Osteoblast (primary cell): ENCODE data around the gene BIK. TPM values are rescaled to one million over a fixed set of nuclear protein-coding genes. Genes with fewer than 3 reads are reported as not detected.

Experiments
- DNase-seq: peaks from one replicate; pipeline ENCODE4 v3.0.0; 2011; ENCODE audit warnings: low spot score, mixed read lengths; ENCODE audit not compliant: insufficient read length; ENCODE audit errors: missing footprints
- H2AFZ ChIP-seq: 2 replicates; pipeline ENCODE4 v1.6.0; 2011; ENCODE audit warnings: mild to moderate bottlenecking, low read length
- H3K27ac ChIP-seq: 2 replicates; pipeline ENCODE4 v1.5.1; 2011; ENCODE audit warnings: mild to moderate bottlenecking, low read depth, low read length, moderate library complexity
- H3K27me3 ChIP-seq: 2 replicates; pipeline ENCODE4 v1.6.0; 2012; ENCODE audit warnings: mild to moderate bottlenecking, control low read depth, inconsistent platforms, low read length, moderate library complexity; ENCODE audit not compliant: insufficient read depth
- H3K36me3 ChIP-seq: 2 replicates; pipeline ENCODE4 v1.5.1; 2011; ENCODE audit warnings: mild to moderate bottlenecking, low read length, control low read depth, moderate library complexity; ENCODE audit not compliant: insufficient read depth
- H3K4me1 ChIP-seq: 2 replicates; pipeline ENCODE4 v1.5.1; 2011; ENCODE audit warnings: mild to moderate bottlenecking, low read length, control low read depth, moderate library complexity; ENCODE audit not compliant: insufficient read depth
- H3K4me2 ChIP-seq: 2 replicates; pipeline ENCODE4 v1.6.0; 2011; ENCODE audit warnings: mild to moderate bottlenecking, low read length; ENCODE audit not compliant: insufficient read depth
- H3K4me3 ChIP-seq: fragments of 200-600 bp; sonication (generic); 3 replicates; pipeline ENCODE4 v1.5.1; 2012; ENCODE audit warnings: mild to moderate bottlenecking, low read length, inconsistent platforms; ENCODE audit not compliant: insufficient read depth
- H3K79me2 ChIP-seq: 2 replicates; pipeline ENCODE4 v1.6.0; 2012; ENCODE audit warnings: mild to moderate bottlenecking, low read length, control low read depth, inconsistent platforms; ENCODE audit not compliant: insufficient read depth
- H3K9me3 ChIP-seq: 2 replicates; pipeline ENCODE4 v1.5.1; 2011; ENCODE audit warnings: low read depth, low read length, control low read depth
- H4K20me1 ChIP-seq: 2 replicates; pipeline ENCODE4 v1.6.0; 2012; ENCODE audit warnings: mild to moderate bottlenecking, low read length, control low read depth; ENCODE audit not compliant: insufficient read depth
- total RNA-seq: library from RNA; depleted of rRNA; stranded (reverse); fragments of >200 nt; gene quantifications from 2 replicates; pipeline ENCODE4 v1.2.3, GENCODE V29; 2012
- TF ChIP-seq, protein P1 (sequence below): IDR thresholded peaks from 2 replicates; pipeline ENCODE4 v1.5.1; 2011; ENCODE audit warnings: mild to moderate bottlenecking, low read depth, low read length, moderate library complexity; ENCODE audit errors: extremely low read depth

BIK gene
- total RNA-seq, 1 donor: not detected

DNA sequence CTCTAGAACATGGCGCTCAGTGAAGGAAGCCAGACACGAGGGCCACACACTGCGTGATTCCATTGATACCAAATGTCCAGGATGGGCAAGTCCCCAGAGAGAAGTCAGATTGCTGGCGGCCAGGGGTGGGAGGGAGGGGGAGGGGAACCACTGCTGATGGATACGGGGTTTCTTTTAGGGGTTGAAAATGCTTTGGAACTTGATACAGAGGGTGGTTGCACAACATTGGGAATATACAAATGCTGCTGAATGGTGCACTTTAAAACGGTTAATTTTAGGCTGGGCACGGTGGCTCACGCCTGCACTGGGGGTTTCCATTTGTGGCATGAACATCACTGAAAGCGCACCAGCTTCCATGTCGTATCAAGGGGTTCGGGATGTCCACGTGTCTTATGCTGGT lies 45.9 kb downstream of the BIK start:
- Histone ChIP-seq H3K9me3 (no peaks in the 10 kb centered on the region), H3K79me2 (peaks cover 87% of the 10 kb centered on the region), H3K27ac (no peak overlapping the region), H2AFZ (no peak overlapping the region), H3K27me3 (no peaks in the 10 kb centered on the region), H3K36me3 (peaks cover 12% of the 10 kb centered on the region), H3K4me2 (no peak overlapping the region), H4K20me1 (peaks cover 53% of the 10 kb centered on the region), H3K4me1 (peaks cover 9% of the 10 kb centered on the region), H3K4me3 (no peak overlapping the region)
- peak; percentile 23 for DNase-seq
- TF ChIP-seq, protein P1, sequence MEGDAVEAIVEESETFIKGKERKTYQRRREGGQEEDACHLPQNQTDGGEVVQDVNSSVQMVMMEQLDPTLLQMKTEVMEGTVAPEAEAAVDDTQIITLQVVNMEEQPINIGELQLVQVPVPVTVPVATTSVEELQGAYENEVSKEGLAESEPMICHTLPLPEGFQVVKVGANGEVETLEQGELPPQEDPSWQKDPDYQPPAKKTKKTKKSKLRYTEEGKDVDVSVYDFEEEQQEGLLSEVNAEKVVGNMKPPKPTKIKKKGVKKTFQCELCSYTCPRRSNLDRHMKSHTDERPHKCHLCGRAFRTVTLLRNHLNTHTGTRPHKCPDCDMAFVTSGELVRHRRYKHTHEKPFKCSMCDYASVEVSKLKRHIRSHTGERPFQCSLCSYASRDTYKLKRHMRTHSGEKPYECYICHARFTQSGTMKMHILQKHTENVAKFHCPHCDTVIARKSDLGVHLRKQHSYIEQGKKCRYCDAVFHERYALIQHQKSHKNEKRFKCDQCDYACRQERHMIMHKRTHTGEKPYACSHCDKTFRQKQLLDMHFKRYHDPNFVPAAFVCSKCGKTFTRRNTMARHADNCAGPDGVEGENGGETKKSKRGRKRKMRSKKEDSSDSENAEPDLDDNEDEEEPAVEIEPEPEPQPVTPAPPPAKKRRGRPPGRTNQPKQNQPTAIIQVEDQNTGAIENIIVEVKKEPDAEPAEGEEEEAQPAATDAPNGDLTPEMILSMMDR: no peak

DNA sequence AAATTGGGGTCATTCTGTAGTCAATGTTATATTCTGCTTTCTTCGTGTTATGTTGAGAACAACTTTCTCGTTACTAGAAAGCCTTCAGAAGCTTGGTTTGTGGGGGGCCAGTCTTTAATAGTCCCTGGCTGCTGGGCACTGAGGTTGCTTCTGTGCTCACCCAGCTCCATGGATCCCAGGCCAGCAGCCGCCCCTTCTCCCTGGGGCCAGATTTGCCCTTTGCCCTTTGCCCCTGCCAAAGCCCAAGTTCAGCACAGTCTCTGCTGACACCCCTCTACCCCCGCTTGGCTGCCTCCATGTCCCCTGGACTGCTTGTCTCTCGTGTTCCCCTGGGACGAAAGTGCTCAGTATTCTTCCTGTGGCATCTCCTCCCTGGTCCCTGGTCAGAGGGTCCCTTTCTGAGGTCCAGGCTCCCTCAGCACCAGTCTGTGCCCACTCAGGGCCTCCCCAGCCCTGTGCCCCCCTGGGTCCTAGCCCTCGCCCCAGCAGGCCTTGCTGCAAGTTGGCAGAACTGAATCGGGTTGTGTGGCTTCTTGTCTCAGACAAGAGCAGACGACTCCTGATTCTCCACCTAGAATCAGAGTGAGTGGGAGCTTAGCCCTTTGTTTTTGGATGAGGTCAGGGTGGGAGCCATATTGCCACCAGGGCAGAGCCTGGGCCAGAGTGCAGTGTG lies 47.5 kb downstream of the BIK start:
- Histone ChIP-seq H3K36me3 (peaks cover 18% of the 10 kb centered on the region), H3K4me1 (peaks cover 9% of the 10 kb centered on the region), H3K4me2 (no peak overlapping the region), H3K27ac (no peak overlapping the region), H4K20me1 (peaks cover 57% of the 10 kb centered on the region), H3K27me3 (no peaks in the 10 kb centered on the region), H3K9me3 (no peaks in the 10 kb centered on the region), H2AFZ (no peak overlapping the region), H3K79me2 (peaks cover 71% of the 10 kb centered on the region), H3K4me3 (no peak overlapping the region)
- peak; percentile 81 for DNase-seq
- TF ChIP-seq, protein P1: no peak

DNA sequence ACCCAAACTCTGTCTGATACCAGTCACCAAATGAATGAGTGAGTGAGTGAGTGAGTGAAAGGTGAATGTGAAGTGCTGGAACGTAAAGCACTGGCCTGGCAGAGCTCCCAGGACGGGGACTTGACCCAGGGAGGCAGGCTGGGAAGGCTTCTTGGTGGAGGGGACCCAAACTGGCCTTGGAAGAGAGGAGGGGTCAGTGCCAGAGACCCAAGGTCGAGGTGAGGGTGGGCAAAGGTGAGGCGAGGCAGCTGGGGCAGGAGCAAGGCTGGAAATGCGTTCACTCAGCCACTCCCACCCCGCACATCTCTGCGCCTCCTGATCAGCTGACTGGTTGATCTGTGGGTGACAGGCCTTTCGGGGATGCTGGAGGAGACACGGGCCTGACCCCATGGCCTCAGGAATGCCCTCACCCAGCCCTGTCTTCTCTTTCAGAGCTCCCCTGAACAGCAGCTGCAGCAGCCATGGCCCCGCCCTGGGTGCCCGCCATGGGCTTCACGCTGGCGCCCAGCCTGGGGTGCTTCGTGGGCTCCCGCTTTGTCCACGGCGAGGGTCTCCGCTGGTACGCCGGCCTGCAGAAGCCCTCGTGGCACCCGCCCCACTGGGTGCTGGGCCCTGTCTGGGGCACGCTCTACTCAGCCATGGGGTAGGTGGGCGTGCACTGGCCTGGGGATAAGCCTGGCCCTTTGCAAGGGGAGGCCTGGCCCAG lies 48.4 kb downstream of the BIK start:
- no peak overlapping the region for H2AFZ ChIP-seq
- no peak overlapping the region for H3K27ac ChIP-seq
- peaks cover 3% of the 10 kb centered on the region for H3K4me1 ChIP-seq
- H3K79me2 ChIP-seq: peaks cover 67% of the 10 kb centered on the region
- H3K4me3 ChIP-seq: no peak overlapping the region
- no peaks in the 10 kb centered on the region for H3K9me3 ChIP-seq
- no peaks in the 10 kb centered on the region for H3K27me3 ChIP-seq
- peaks cover 21% of the 10 kb centered on the region for H3K36me3 ChIP-seq
- TF ChIP-seq, protein P1: no peak
- no peak overlapping the region for H3K4me2 ChIP-seq
- peak; percentile 79 for DNase-seq
- H4K20me1 ChIP-seq: peaks cover 55% of the 10 kb centered on the region

DNA sequence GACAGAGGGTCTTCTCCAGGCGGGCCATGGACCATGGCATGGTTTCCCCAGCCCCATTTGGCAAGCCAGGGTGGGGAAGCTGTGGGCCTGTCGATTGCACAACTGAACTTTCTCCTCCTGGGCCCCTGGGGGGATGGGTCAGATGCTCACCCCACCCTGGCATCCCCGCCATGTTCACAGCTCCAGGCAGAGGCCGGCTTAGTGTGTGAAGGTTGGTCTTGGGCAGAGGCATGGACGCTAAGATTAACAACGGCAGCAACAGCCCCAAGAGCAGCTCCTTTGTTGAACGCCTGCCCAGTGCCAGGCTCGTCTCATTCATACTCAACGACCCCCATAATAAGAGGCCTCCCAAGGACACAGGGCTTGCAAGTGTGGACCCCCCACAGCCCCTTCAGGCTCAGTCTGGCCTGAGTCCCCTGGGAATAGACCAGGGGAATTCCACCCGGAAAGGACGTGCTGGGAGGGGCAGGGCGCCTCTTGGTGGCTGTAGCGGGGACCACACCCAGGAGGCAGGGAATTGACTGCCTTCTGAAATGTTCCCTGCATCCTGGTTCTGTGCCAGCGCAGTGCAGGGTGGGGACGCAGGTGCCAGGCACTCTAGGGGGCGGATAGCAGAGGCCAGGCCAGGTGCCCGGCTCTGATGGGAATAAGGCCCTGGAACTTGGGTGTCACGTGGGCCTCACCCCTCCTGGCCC lies 49.1 kb downstream of the BIK start:
- Histone ChIP-seq H3K9me3 (no peaks in the 10 kb centered on the region), H3K4me1 (no peaks in the 10 kb centered on the region), H3K4me3 (no peak overlapping the region), H3K36me3 (peaks cover 21% of the 10 kb centered on the region), H4K20me1 (peaks cover 53% of the 10 kb centered on the region), H3K27ac (no peak overlapping the region), H3K27me3 (no peaks in the 10 kb centered on the region), H2AFZ (no peak overlapping the region), H3K4me2 (no peak overlapping the region), H3K79me2 (peaks cover 60% of the 10 kb centered on the region)
- TF ChIP-seq, protein P1: peak; percentile 31
- DNase-seq: peak; percentile 84
